Measurements from ENCODE around the gene TMEM212.
"Not testable (repeated sequence)": the region's sequence is repeated elsewhere in the genome, so short reads cannot be mapped to it uniquely, and the experiment has no call there.

The TMEM212 gene

DNA sequence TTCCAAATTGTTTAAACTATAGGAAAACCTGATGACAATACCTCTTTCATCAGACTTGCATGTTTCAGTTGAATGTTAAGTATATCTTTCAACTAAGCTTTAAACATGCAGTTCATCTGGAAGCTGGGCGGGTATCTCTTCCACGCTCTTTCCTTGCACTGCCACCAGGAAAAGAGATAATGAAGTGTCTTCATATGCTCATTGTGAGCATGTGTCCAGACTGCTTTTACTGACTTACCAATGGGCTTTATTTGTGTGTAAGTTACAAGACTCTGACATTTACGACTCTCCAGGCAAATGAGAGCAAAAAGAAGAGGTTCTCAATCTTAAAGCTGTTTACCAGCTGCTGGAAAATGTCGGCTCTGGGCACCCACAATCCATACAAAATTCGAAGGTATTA is 52.8 kb downstream of the TMEM212 start:
- DNase-seq: no peak

DNA sequence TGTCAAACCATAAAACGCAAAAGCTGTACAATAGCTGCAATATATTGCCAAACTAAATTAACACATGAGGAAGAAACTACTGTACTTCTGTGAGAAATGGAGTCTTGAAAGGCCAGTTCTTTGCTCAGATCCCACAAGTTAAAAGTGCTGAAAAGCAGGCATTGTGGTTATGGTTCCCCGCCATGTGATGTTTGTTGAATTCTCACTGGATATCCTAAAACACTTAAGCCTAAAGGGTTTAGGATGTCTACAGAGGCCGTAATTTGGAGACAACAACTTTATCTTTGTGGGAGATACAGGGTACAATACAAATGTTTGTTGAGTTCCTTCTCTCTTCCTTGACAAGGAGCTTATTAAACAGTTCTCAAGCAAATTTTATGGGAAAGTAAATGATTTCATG is 53.2 kb downstream of the TMEM212 start:
- no peak for DNase-seq

DNA sequence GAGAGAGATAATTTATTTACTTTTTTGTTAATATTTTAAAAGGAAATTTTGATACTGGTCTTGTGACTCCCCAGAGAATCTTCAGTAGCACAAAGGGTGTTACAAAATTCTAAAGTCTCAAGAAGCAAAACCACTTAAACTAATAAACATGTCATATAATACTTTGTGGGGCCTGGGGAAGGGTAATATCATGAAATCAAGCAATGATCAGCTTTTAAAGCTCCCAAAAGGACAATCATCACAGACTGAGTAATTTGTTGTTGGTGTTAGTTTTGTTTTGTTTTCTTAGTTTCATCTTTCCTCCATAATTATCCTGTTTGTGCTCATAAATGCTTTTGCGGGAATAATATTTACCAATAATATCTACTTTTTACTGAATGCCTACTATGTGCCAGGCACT is 55.0 kb downstream of the TMEM212 start:
- no peak for DNase-seq

- DNase-seq: no peak
These were observed 57.3 kb downstream of the TMEM212 start for GRCh38 chr3:171900446-171900845.

DNA sequence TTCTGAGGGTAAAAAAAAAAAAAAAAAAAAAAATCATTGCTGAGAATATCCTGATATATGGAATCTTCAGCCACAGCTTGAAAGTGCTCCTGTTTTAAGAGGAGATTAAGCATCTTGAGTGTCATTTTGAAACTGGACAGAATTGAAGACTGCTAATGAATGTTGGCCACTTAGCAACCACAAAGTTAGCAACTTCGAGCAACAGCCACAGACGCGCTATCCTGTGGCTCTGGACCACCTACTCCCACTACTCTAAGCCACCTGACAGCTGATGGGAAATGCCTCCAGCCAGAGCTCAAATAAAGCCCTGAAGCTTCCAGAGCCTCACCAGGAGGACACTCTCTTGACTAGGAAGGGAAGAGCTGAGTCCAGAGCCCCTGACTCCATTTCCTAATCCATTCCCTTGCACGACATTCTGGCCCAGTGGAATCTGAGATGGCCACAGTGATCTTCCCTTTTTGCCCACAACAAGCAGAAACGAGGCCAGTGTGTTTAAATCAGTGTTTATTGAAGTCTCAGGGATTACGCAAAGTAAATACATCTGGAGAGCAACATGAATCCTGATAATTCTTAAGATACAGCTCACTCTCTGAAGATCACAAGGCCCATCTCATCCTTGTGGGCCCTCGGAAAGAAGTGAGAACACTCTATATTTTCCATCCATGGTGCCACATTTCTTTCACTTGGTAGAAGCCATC is 58.6 kb downstream of the TMEM212 start:
- DNase-seq: peak; percentile 35

GRCh38 chr3:171904829-171905228 is 61.7 kb downstream of the TMEM212 start:
- peak; percentile 41 for DNase-seq

DNA sequence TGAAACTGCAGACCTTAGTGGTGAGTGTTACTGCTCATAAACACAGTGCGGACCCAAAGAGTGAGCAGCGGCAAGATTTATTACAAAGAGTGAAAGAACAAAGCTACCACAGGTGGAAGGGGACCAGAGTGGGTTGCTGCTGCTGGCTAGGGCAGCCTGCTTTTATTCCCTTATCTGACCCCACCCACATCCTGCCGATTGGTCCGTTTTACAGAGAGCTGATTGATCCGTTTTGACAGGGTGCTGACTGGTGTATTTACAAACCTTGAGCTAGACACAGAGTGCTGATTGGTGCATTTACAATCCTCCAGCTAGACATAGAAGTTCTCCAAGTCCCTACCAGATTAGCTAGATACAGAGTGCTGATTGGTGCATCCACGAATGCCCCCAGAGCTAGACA is 63.4 kb downstream of the TMEM212 start:
- not testable (repeated sequence) for DNase-seq

DNA sequence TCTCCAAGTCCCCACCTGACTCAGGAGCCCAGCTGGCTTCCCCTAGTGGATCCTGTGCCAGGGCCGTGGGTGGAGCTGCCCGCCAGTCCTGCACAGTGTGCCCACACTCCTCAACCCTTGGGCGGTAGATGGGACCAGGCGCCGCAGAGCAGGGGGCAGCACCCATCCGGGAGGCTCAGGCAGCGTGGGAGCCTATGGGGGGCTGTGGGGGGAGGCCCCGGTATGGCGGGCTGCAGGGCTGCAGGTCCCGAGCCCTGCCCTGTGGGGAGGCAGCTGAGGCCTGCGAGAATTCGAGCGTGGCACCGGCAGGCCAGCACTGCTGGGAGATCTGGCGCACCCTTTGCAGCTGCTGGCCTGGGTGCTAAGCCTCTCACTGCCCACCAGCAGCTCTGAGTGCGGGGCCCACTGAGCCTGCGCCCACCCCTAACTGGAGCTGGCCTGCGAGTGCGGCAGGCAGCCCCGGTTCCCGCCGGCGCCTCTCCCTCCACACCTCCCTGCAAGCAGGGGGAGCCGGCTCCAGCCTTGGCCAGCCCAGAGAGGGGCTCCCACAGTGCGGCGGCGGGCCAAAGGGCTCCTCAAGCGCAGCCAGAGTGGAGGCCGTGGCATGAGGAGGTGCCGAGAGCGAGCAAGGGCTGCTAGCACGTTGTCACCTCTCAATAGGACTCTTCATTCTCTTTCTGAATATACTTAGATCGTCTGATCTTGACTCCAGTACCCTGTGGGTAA is 64.0 kb downstream of the TMEM212 start:
- DNase-seq: no peak

GRCh38 chr3:171907761-171908160 is 64.6 kb downstream of the TMEM212 start:
- DNase-seq: no peak

GRCh38 chr3:171908731-171909130 is 65.6 kb downstream of the TMEM212 start:
- no peak for DNase-seq
